HEK293 (cell line): Measurements from ENCODE around the gene CELF1.

Source experiments
- BCL11B ChIP-seq: fragments of 450-650 bp; formaldehyde crosslinking; IDR thresholded peaks from 2 replicates; pipeline ENCODE4 v1.5.1; 2016; ENCODE audit warnings: low read depth, missing biosample characterization, missing genetic modification characterization
- HOXD13 ChIP-seq: sonication (generic); formaldehyde crosslinking; IDR thresholded peaks from 2 replicates; pipeline ENCODE4 v1.8.0; 2022; ENCODE audit warnings: missing genetic modification reagents, borderline replicate concordance
- KLF1 ChIP-seq: fragments of 450-650 bp; formaldehyde crosslinking; IDR thresholded peaks from 2 replicates; pipeline ENCODE4 v1.5.1; 2016; ENCODE audit warnings: missing biosample characterization, missing genetic modification characterization
- KLF16 ChIP-seq: fragments of 450-650 bp; formaldehyde crosslinking; IDR thresholded peaks from 2 replicates; pipeline ENCODE4 v1.5.1; 2017; ENCODE audit warnings: missing biosample characterization, missing genetic modification characterization
- KLF9 ChIP-seq: fragments of 450-650 bp; formaldehyde crosslinking; IDR thresholded peaks from 2 replicates; pipeline ENCODE4 v1.5.1; 2016; ENCODE audit warnings: missing biosample characterization, missing genetic modification characterization, low read depth
- SP2 ChIP-seq: fragments of 450-650 bp; formaldehyde crosslinking; IDR thresholded peaks from 2 replicates; pipeline ENCODE4 v1.5.1; 2016; ENCODE audit warnings: missing biosample characterization, missing genetic modification characterization
- ZBTB17 ChIP-seq: fragments of 450-650 bp; formaldehyde crosslinking; IDR thresholded peaks from 2 replicates; pipeline ENCODE4 v1.5.1; 2016; ENCODE audit warnings: missing biosample characterization, missing genetic modification characterization
- ZBTB20 ChIP-seq: fragments of 450-650 bp; formaldehyde crosslinking; IDR thresholded peaks from 2 replicates; pipeline ENCODE4 v1.5.1; 2016; ENCODE audit warnings: missing biosample characterization, missing genetic modification characterization
- ZFP3 ChIP-seq: fragments of 450-650 bp; formaldehyde crosslinking; IDR thresholded peaks from 2 replicates; pipeline ENCODE4 v1.5.1; 2016; ENCODE audit warnings: low read depth, missing biosample characterization, missing genetic modification characterization
- ZNF114 ChIP-seq: fragments of 450-650 bp; formaldehyde crosslinking; IDR thresholded peaks from 2 replicates; pipeline ENCODE4 v1.5.0; 2017; ENCODE audit warnings: missing biosample characterization, missing genetic modification characterization
- ZNF132 ChIP-seq: fragments of 450-650 bp; formaldehyde crosslinking; IDR thresholded peaks from 2 replicates; pipeline ENCODE4 v1.5.1; 2017; ENCODE audit warnings: missing biosample characterization, missing genetic modification characterization, borderline replicate concordance
- ZNF155 ChIP-seq: fragments of 450-650 bp; formaldehyde crosslinking; IDR thresholded peaks from 2 replicates; pipeline ENCODE4 v1.5.1; 2016; ENCODE audit warnings: missing biosample characterization, missing genetic modification characterization
- ZNF174 ChIP-seq: fragments of 450-650 bp; formaldehyde crosslinking; IDR thresholded peaks from 2 replicates; pipeline ENCODE4 v1.5.0; 2017; ENCODE audit warnings: missing biosample characterization, mild to moderate bottlenecking, missing genetic modification characterization
- ZNF23 ChIP-seq: fragments of 450-650 bp; formaldehyde crosslinking; IDR thresholded peaks from 2 replicates; pipeline ENCODE4 v1.5.1; 2016; ENCODE audit warnings: missing biosample characterization, missing genetic modification characterization, borderline replicate concordance
- ZNF266 ChIP-seq: fragments of 450-650 bp; formaldehyde crosslinking; IDR thresholded peaks from 2 replicates; pipeline ENCODE4 v1.5.1; 2016; ENCODE audit warnings: missing biosample characterization, missing genetic modification characterization, low read depth
- ZNF302 ChIP-seq: fragments of 450-650 bp; formaldehyde crosslinking; IDR thresholded peaks from 2 replicates; pipeline ENCODE4 v1.5.1; 2016; ENCODE audit warnings: missing biosample characterization, missing genetic modification characterization, low read depth
- ZNF324 ChIP-seq: fragments of 450-650 bp; formaldehyde crosslinking; IDR thresholded peaks from 2 replicates; pipeline ENCODE4 v1.5.1; 2016; ENCODE audit warnings: missing biosample characterization, missing genetic modification characterization
- ZNF433 ChIP-seq: fragments of 450-650 bp; formaldehyde crosslinking; IDR thresholded peaks from 2 replicates; pipeline ENCODE4 v1.5.1; 2016; ENCODE audit warnings: missing biosample characterization, missing genetic modification characterization, low read depth
- ZNF501 ChIP-seq: fragments of 450-650 bp; formaldehyde crosslinking; IDR thresholded peaks from 2 replicates; pipeline ENCODE4 v1.5.1; 2016; ENCODE audit warnings: missing biosample characterization, missing genetic modification characterization
- ZNF514 ChIP-seq: fragments of 450-650 bp; formaldehyde crosslinking; IDR thresholded peaks from 2 replicates; pipeline ENCODE4 v1.5.1; 2016; ENCODE audit warnings: missing biosample characterization, missing genetic modification characterization
- ZNF544 ChIP-seq: fragments of 450-650 bp; formaldehyde crosslinking; IDR thresholded peaks from 2 replicates; pipeline ENCODE4 v1.5.0; 2017; ENCODE audit warnings: missing biosample characterization, missing genetic modification characterization
- ZNF558 ChIP-seq: fragments of 450-650 bp; formaldehyde crosslinking; IDR thresholded peaks from 2 replicates; pipeline ENCODE4 v1.5.1; 2016; ENCODE audit warnings: missing biosample characterization, missing genetic modification characterization
- ZNF610 ChIP-seq: fragments of 450-650 bp; formaldehyde crosslinking; IDR thresholded peaks from 2 replicates; pipeline ENCODE4 v1.5.1; 2016; ENCODE audit warnings: missing biosample characterization, missing genetic modification characterization, borderline replicate concordance
- ZNF701 ChIP-seq: fragments of 450-650 bp; formaldehyde crosslinking; IDR thresholded peaks from 2 replicates; pipeline ENCODE4 v1.5.1; 2016; ENCODE audit warnings: missing biosample characterization, missing genetic modification characterization
- ZNF792 ChIP-seq: fragments of 450-650 bp; formaldehyde crosslinking; IDR thresholded peaks from 2 replicates; pipeline ENCODE4 v1.5.1; 2016; ENCODE audit warnings: missing biosample characterization, missing genetic modification characterization
- ZSCAN23 ChIP-seq: fragments of 450-650 bp; formaldehyde crosslinking; IDR thresholded peaks from 2 replicates; pipeline ENCODE4 v1.5.1; 2016; ENCODE audit warnings: missing biosample characterization, missing genetic modification characterization
- TF ChIP-seq, protein P1 (sequence below): fragments of 450-650 bp; formaldehyde crosslinking; IDR thresholded peaks from 2 replicates; pipeline ENCODE4 v1.5.1; 2016; ENCODE audit warnings: missing biosample characterization, missing genetic modification characterization
- TF ChIP-seq, protein P2 (sequence below): fragments of 450-650 bp; formaldehyde crosslinking; conservative IDR thresholded peaks from 2 replicates; pipeline ENCODE4 v1.5.1; 2016; ENCODE audit warnings: low read depth, missing biosample characterization, missing genetic modification characterization
- TF ChIP-seq, protein P3 (sequence below): fragments of 450-650 bp; formaldehyde crosslinking; IDR thresholded peaks from 2 replicates; pipeline ENCODE4 v1.5.1; 2016; ENCODE audit warnings: missing biosample characterization, missing genetic modification characterization, borderline replicate concordance

The CELF1 gene

DNA sequence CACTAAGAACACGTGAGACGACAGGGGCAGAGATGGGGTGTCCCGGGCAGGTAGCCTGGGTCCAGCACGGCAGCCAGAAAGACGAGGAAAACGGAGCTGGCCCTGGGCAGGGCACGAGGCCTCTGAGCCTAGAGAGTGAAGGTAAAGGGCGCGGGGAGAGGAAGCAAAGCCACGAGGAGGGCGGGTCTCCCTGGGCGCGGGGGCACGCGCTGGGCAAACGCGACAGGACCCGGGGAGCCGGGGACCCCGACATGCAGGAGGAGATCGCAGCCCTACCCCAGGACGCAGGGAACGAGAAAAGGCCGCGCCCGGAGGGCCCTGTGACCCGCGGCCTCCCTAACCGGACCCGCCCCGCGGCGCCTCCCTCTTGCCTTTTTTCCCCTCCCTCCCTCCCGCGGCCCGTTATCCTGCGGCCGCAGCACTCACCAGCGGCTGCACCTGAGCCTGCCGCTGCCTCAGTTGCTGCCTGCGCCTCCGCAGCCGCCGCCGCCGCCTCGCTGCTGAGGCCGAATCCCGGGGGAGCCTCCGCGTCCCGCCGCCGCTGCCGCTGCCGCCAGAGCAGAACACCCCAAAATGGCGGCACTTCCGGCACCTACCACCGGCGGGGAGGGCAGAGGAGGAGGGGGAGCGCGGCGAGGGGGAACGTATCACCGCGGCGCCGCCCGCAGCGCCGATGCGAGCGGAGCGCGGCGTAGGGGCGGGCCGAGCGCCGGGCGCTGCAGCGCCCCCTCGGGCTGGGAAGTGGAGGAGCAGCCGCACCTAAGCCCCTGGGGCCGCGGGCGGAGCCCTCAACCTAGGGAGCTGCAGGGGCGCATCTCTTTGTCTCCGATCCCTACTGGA, at the start of gene CELF1 (continued):
- TF ChIP-seq, protein P1, sequence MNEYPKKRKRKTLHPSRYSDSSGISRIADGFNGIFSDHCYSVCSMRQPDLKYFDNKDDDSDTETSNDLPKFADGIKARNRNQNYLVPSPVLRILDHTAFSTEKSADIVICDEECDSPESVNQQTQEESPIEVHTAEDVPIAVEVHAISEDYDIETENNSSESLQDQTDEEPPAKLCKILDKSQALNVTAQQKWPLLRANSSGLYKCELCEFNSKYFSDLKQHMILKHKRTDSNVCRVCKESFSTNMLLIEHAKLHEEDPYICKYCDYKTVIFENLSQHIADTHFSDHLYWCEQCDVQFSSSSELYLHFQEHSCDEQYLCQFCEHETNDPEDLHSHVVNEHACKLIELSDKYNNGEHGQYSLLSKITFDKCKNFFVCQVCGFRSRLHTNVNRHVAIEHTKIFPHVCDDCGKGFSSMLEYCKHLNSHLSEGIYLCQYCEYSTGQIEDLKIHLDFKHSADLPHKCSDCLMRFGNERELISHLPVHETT: no peak
- TF ChIP-seq, protein P2, sequence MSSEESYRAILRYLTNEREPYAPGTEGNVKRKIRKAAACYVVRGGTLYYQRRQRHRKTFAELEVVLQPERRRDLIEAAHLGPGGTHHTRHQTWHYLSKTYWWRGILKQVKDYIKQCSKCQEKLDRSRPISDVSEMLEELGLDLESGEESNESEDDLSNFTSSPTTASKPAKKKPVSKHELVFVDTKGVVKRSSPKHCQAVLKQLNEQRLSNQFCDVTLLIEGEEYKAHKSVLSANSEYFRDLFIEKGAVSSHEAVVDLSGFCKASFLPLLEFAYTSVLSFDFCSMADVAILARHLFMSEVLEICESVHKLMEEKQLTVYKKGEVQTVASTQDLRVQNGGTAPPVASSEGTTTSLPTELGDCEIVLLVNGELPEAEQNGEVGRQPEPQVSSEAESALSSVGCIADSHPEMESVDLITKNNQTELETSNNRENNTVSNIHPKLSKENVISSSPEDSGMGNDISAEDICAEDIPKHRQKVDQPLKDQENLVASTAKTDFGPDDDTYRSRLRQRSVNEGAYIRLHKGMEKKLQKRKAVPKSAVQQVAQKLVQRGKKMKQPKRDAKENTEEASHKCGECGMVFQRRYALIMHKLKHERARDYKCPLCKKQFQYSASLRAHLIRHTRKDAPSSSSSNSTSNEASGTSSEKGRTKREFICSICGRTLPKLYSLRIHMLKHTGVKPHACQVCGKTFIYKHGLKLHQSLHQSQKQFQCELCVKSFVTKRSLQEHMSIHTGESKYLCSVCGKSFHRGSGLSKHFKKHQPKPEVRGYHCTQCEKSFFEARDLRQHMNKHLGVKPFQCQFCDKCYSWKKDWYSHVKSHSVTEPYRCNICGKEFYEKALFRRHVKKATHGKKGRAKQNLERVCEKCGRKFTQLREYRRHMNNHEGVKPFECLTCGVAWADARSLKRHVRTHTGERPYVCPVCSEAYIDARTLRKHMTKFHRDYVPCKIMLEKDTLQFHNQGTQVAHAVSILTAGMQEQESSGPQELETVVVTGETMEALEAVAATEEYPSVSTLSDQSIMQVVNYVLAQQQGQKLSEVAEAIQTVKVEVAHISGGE (tag by site-specific recombination): peak; percentile 77
- TF ChIP-seq SP2: peak; percentile 65
- no peak for TF ChIP-seq ZNF302 (tag by site-specific recombination)
- no peak for TF ChIP-seq ZNF514 (tag by site-specific recombination)
- no peak for TF ChIP-seq ZNF132 (tag by site-specific recombination)
- TF ChIP-seq, protein P3, sequence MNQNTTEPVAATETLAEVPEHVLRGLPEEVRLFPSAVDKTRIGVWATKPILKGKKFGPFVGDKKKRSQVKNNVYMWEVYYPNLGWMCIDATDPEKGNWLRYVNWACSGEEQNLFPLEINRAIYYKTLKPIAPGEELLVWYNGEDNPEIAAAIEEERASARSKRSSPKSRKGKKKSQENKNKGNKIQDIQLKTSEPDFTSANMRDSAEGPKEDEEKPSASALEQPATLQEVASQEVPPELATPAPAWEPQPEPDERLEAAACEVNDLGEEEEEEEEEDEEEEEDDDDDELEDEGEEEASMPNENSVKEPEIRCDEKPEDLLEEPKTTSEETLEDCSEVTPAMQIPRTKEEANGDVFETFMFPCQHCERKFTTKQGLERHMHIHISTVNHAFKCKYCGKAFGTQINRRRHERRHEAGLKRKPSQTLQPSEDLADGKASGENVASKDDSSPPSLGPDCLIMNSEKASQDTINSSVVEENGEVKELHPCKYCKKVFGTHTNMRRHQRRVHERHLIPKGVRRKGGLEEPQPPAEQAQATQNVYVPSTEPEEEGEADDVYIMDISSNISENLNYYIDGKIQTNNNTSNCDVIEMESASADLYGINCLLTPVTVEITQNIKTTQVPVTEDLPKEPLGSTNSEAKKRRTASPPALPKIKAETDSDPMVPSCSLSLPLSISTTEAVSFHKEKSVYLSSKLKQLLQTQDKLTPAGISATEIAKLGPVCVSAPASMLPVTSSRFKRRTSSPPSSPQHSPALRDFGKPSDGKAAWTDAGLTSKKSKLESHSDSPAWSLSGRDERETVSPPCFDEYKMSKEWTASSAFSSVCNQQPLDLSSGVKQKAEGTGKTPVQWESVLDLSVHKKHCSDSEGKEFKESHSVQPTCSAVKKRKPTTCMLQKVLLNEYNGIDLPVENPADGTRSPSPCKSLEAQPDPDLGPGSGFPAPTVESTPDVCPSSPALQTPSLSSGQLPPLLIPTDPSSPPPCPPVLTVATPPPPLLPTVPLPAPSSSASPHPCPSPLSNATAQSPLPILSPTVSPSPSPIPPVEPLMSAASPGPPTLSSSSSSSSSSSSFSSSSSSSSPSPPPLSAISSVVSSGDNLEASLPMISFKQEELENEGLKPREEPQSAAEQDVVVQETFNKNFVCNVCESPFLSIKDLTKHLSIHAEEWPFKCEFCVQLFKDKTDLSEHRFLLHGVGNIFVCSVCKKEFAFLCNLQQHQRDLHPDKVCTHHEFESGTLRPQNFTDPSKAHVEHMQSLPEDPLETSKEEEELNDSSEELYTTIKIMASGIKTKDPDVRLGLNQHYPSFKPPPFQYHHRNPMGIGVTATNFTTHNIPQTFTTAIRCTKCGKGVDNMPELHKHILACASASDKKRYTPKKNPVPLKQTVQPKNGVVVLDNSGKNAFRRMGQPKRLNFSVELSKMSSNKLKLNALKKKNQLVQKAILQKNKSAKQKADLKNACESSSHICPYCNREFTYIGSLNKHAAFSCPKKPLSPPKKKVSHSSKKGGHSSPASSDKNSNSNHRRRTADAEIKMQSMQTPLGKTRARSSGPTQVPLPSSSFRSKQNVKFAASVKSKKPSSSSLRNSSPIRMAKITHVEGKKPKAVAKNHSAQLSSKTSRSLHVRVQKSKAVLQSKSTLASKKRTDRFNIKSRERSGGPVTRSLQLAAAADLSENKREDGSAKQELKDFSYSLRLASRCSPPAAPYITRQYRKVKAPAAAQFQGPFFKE (tag by site-specific recombination): no peak
- TF ChIP-seq ZNF155 (tag by site-specific recombination): no peak
- peak; percentile 72; the same call in 1 of the 2 replicates for TF ChIP-seq ZNF501 (tag by site-specific recombination)
- no peak for TF ChIP-seq ZNF266 (tag by site-specific recombination)
- no peak for TF ChIP-seq ZNF433
- TF ChIP-seq ZNF324 (tag by site-specific recombination): no peak
- peak; percentile 48; the same call in 1 of the 2 replicates for TF ChIP-seq KLF9 (tag by site-specific recombination)
- TF ChIP-seq KLF1 (tag by site-specific recombination): 0 out of 2 replicates have a peak, but pooled peaks have one; percentile 18
- peak; percentile 41; the same call in 1 of the 2 replicates for TF ChIP-seq ZBTB20
- no peak for TF ChIP-seq ZNF174 (tag by site-specific recombination)
- TF ChIP-seq ZNF544 (tag by site-specific recombination): no peak
- no peak for TF ChIP-seq ZNF701 (tag by site-specific recombination)
- no peak for TF ChIP-seq ZNF114 (tag by site-specific recombination)
- TF ChIP-seq HOXD13 (CRISPR knock-in tag): no peak
- TF ChIP-seq ZNF23: no peak
- peak; percentile 20; the same call in 1 of the 2 replicates for TF ChIP-seq BCL11B
- TF ChIP-seq ZNF792 (tag by site-specific recombination): no peak
- no peak for TF ChIP-seq ZFP3 (tag by site-specific recombination)
- no peak for TF ChIP-seq ZNF558
- no peak for TF ChIP-seq ZSCAN23 (tag by site-specific recombination)
- TF ChIP-seq ZNF610 (tag by site-specific recombination): no peak
- TF ChIP-seq ZBTB17 (tag by site-specific recombination): no peak; the same call in 1 of the 2 replicates
- peak; percentile 46; the same call in 1 of the 2 replicates for TF ChIP-seq KLF16 (tag by site-specific recombination)
